Endometrial microvascular endothelial cells (primary cell): ENCODE results near the gene NTN4. TPM values are rescaled to one million over a fixed set of nuclear protein-coding genes. Genes with fewer than 3 reads are reported as not detected.
"Not testable (repeated sequence)": the region's sequence is repeated elsewhere in the genome, so short reads cannot be mapped to it uniquely, and the experiment has no call there.

Source experiments
- in situ Hi-C: cut with HindIII; loops from 2 replicates; pipeline ENCODE4 v1.10.0; 2017; ENCODE audit warnings: low sequenced_read_pairs, low pct_unique_long_range_greater_than_20kb; ENCODE audit errors: inconsistent ontology term
- total RNA-seq: library from RNA; depleted of rRNA; stranded (reverse); fragments of >200 nt; gene quantifications from one replicate; pipeline ENCODE4 v1.2.3, GENCODE V29; 2015; ENCODE audit errors: inconsistent ontology term

The NTN4 gene
- 119 TPM for total RNA-seq

- in situ Hi-C loops = no loop called here
These were observed at the start of gene NTN4 for GRCh38 chr12:95790033-95790916. NTN4 (minus strand) TSS chr12:95790764; CDS start chr12:95790309, 455 bp downstream.

- in situ Hi-C loops = no loop called here
These were observed 47.6 kb upstream of the NTN4 start for GRCh38 chr12:95838125-95838524.

- in situ Hi-C loops = no loop called here
These were observed 46.9 kb upstream of the NTN4 start for GRCh38 chr12:95837240-95838038.

GRCh38 chr12:95836630-95837239 lies 46.2 kb upstream of the NTN4 start:
- in situ Hi-C loops = no loop called here

GRCh38 chr12:95836185-95836609 lies 45.6 kb upstream of the NTN4 start:
- in situ Hi-C loops = no loop called here

GRCh38 chr12:95834572-95834971 lies 44.0 kb upstream of the NTN4 start:
- in situ Hi-C loops = no loop called here

- in situ Hi-C loops = no loop called here
These were observed 39.9 kb upstream of the NTN4 start for GRCh38 chr12:95830335-95831089.

GRCh38 chr12:95829395-95829794 lies 38.8 kb upstream of the NTN4 start:
- in situ Hi-C loops = no loop called here

GRCh38 chr12:95820096-95820703 lies 29.6 kb upstream of the NTN4 start:
- in situ Hi-C loops = no loop called here

- in situ Hi-C loops = no loop called here
These were observed 25.2 kb upstream of the NTN4 start for GRCh38 chr12:95815632-95816212.

- in situ Hi-C loops = not testable (repeated sequence)
These were observed 21.6 kb upstream of the NTN4 start for GRCh38 chr12:95812155-95812554.

GRCh38 chr12:95810411-95810810 lies 19.8 kb upstream of the NTN4 start:
- in situ Hi-C loops = no loop called here

GRCh38 chr12:95809000-95809680 lies 18.6 kb upstream of the NTN4 start:
- in situ Hi-C loops = no loop called here

- in situ Hi-C loops = no loop called here
These were observed 17.6 kb upstream of the NTN4 start for GRCh38 chr12:95808146-95808545.

GRCh38 chr12:95805864-95806671 lies 15.5 kb upstream of the NTN4 start:
- in situ Hi-C loops = no loop called here

- in situ Hi-C loops = no loop called here
These were observed 13.7 kb upstream of the NTN4 start for GRCh38 chr12:95804291-95804690.

- in situ Hi-C loops = no loop called here
These were observed 13.3 kb upstream of the NTN4 start for GRCh38 chr12:95803817-95804216.
